Stomach (tissue), 9 donors: ENCODE measurements around the gene PCDHGA6. TPM values are rescaled to one million over a fixed set of nuclear protein-coding genes. Genes with fewer than 3 reads are reported as not detected.

Source experiments
- DNase-seq, 2 donors: peaks; one replicate each; pipeline versions ENCODE4 v3.0.0 to v3.0.0-alpha.2; 2013 to 2019
- H3K27ac ChIP-seq, 5 donors: fragments of 200-600 bp in 4 of 5; sonication (generic) in 4 of 5; one replicate each; pipeline ENCODE4 v1.5.1; 2013 to 2019; ENCODE audit warnings: mild to moderate bottlenecking in 1 of 5, moderate library complexity in 1 of 5
- H3K27me3 ChIP-seq, 3 donors: fragments of 200-600 bp; sonication (generic); one replicate each; pipeline ENCODE4 v1.5.1; 2017 to 2019; ENCODE audit warnings: mixed run types in 1 of 3
- H3K36me3 ChIP-seq, 4 donors: fragments of 200-600 bp; sonication (generic); 1 replicate in 3 of 4; 2 replicates in 1 of 4; pipeline ENCODE4 v1.5.1; 2016 to 2019
- H3K4me1 ChIP-seq, 4 donors: fragments of 200-600 bp; sonication (generic); one replicate each; pipeline ENCODE4 v1.5.1; 2016 to 2019
- H3K4me3 ChIP-seq, 4 donors: fragments of 200-600 bp; sonication (generic) in 3 of 4; one replicate each; pipeline ENCODE4 v1.5.1; 2016 to 2019; ENCODE audit warnings: mild to moderate bottlenecking in 1 of 4
- H3K9me3 ChIP-seq, 4 donors: fragments of 200-600 bp; sonication (generic); one replicate each; pipeline ENCODE4 v1.5.1; 2016 to 2019
- CTCF ChIP-seq, 7 experiments: fragments of 450-650 bp in 4 of 7; fragments of 200-600 bp in 3 of 7; sonication (generic) in 3 of 7; IDR thresholded peaks; one replicate each; pipeline ENCODE4 v1.5.1; 2016 to 2019; ENCODE audit warnings: antibody characterized with exemption in 7 of 7, control low read depth in 2 of 7, mild to moderate bottlenecking in 1 of 7
- EP300 ChIP-seq: sonication (generic); formaldehyde crosslinking; IDR thresholded peaks from one replicate; pipeline ENCODE4 v1.6.1; 2017; ENCODE audit warnings: antibody characterized with exemption
- POLR2A ChIP-seq, 4 donors: fragments of 450-650 bp; IDR thresholded peaks; one replicate each; pipeline ENCODE4 v1.6.1; 2016; ENCODE audit warnings: antibody characterized with exemption in 4 of 4, control low read depth in 2 of 4, mild to moderate bottlenecking in 1 of 4, moderate library complexity in 1 of 4
- POLR2AphosphoS5 ChIP-seq, 3 donors: sonication (generic); formaldehyde crosslinking; IDR thresholded peaks; one replicate each; pipeline ENCODE4 v1.6.1; 2016; ENCODE audit warnings: antibody characterized with exemption in 3 of 3
- WGBS, 5 donors: extraction: QIAGEN DNeasy Blood & Tissue Kit in 3 of 5; methylation state at CpG; one replicate each; pipeline versions ENCODE4 v1.1.5 to v1.1.7; 2013 to 2018; 5-methylcytosine and 5-hydroxymethylcytosine counted together
- intact Hi-C: fragments of 100-400 bp; cut with DNase I; formaldehyde crosslinking; loops from one replicate; pipeline ENCODE4 v1.15.1; 2023; ENCODE audit warnings: low total_unique reads
- polyA plus RNA-seq, 3 donors: library from polyadenylated mRNA; stranded (reverse); fragments of 200-250 nt; gene quantifications; one replicate each; pipeline ENCODE4 v1.2.3, GENCODE V29; 2013
- total RNA-seq, 5 donors: library from RNA; depleted of rRNA; stranded (reverse); fragments of >200 nt; gene quantifications; one replicate each; pipeline versions ENCODE4 v1.1.0 to v1.2.3, GENCODE V29; 2014 to 2016
- donor health status: healthy with polysubstance abuse.
- donor health status: Bipolar disorder and iron deficiency.
- donor health status: healthy.

PCDHGA6 gene
- total and polyA plus RNA-seq, 8 donors, result 0.06 to 4.4 (median 0.58) TPM; not detected in 1

GRCh38 chr5:141349917-141350619, 23.6 kb upstream of the PCDHGA6 start, which contains the start of gene PCDHGB1:
PCDHGB1 (plus strand) TSS chr5:141350099; CDS start chr5:141350261, 162 bp downstream.
- Histone ChIP-seq H3K27me3 (peaks cover 0 to 67% (median 4%) of the 10 kb centered on the region in 3 donors), H3K27ac (no peak within 1 kb of the TSS), H3K36me3 (peaks cover 0 to 8% (median 0%) of the 10 kb centered on the region in 4 donors), H3K9me3 (peaks cover 23 to 95% (median 86%) of the 10 kb centered on the region in 4 donors), H3K4me3 (no peak within 1 kb of the TSS), H3K4me1 (no peaks in the 10 kb centered on the region)
- 21 to 28% (median 26%) methylated on average over 29 of the region's 29 CpGs for WGBS, 5 donors
- intact Hi-C loops, result no loop called here
- no peak for TF ChIP-seq POLR2A (IDR thresholded peaks at IDR 0.05)
- TF ChIP-seq EP300, result no peak
- no peak for TF ChIP-seq POLR2AphosphoS5 (IDR thresholded peaks at IDR 0.05)
- no peak for TF ChIP-seq CTCF (IDR thresholded peaks at IDR 0.05)
- peak in 1 of 2 donors; percentile 40 for DNase-seq

- no peaks in the 10 kb centered on the region for H3K4me1 ChIP-seq
- 30 to 56% (median 38%) methylated on average over 6 to 34 of the region's 36 CpGs for WGBS, 5 donors
- intact Hi-C loops, result no loop called here
- no peak for DNase-seq
- TF ChIP-seq POLR2AphosphoS5 (IDR thresholded peaks at IDR 0.05) (no peak), POLR2A (IDR thresholded peaks at IDR 0.05) (no peak), CTCF (IDR thresholded peaks at IDR 0.05) (no peak), EP300 (no peak)
- peaks cover 0 to 8% (median 0%) of the 10 kb centered on the region in 4 donors for H3K36me3 ChIP-seq
- peaks cover 0 to 71% (median 5%) of the 10 kb centered on the region in 3 donors for H3K27me3 ChIP-seq
- no peak overlapping the region for H3K27ac ChIP-seq
- peaks cover 31 to 97% (median 86%) of the 10 kb centered on the region in 4 donors for H3K9me3 ChIP-seq
- no peak overlapping the region for H3K4me3 ChIP-seq
Observed at GRCh38 chr5:141351591-141351990, 22.1 kb upstream of the PCDHGA6 start.

GRCh38 chr5:141354900-141355469, 18.7 kb upstream of the PCDHGA6 start, which contains the start of gene PCDHGA4:
PCDHGA4 (plus strand) TSS chr5:141355021; CDS start chr5:141355108, 87 bp downstream.
- Histone ChIP-seq H3K4me3 (peak within 1 kb of the TSS; percentile 23 to 28 (median 24)), H3K36me3 (peaks cover 0 to 6% (median 0%) of the 10 kb centered on the region in 4 donors), H3K27me3 (peaks cover 0 to 63% (median 9%) of the 10 kb centered on the region in 3 donors), H3K4me1 (no peaks in the 10 kb centered on the region), H3K27ac (no peak within 1 kb of the TSS), H3K9me3 (peaks cover 33 to 97% (median 87%) of the 10 kb centered on the region in 4 donors)
- no peak for TF ChIP-seq EP300
- TF ChIP-seq CTCF (IDR thresholded peaks at IDR 0.05), result peak in 2 of 7 experiments; percentile 10 to 23
- TF ChIP-seq POLR2A (IDR thresholded peaks at IDR 0.05), result no peak
- TF ChIP-seq POLR2AphosphoS5 (IDR thresholded peaks at IDR 0.05), result no peak
- intact Hi-C loops, result no loop called here
- WGBS, 5 donors, result 14 to 24% (median 17%) methylated on average over 21 to 29 of the region's 29 CpGs
- DNase-seq, result no peak

GRCh38 chr5:141355641-141356040, 18.1 kb upstream of the PCDHGA6 start:
- intact Hi-C loops, result no loop called here
- no peak for TF ChIP-seq POLR2AphosphoS5 (IDR thresholded peaks at IDR 0.05)
- no peak for TF ChIP-seq POLR2A (IDR thresholded peaks at IDR 0.05)
- no peak for TF ChIP-seq CTCF (IDR thresholded peaks at IDR 0.05)
- TF ChIP-seq EP300, result no peak
- no peaks in the 10 kb centered on the region for H3K4me1 ChIP-seq
- no peak overlapping the region for H3K27ac ChIP-seq
- peaks cover 0 to 6% (median 0%) of the 10 kb centered on the region in 4 donors for H3K36me3 ChIP-seq
- H3K4me3 ChIP-seq, result peak overlapping the region in 1 of 4 donors; percentile 23
- peaks cover 35 to 97% (median 87%) of the 10 kb centered on the region in 4 donors for H3K9me3 ChIP-seq
- DNase-seq, result no peak
- H3K27me3 ChIP-seq, result peaks cover 0 to 63% (median 12%) of the 10 kb centered on the region in 3 donors
- WGBS, 5 donors, result 50 to 67% (median 53%) methylated on average over 18 to 24 of the region's 24 CpGs
